Fibroblast of skin of left quadriceps (primary cell): ENCODE results near the gene ENAH.

ENCODE experiments used
- DNase-seq, 2 experiments: peaks; one replicate each; pipeline ENCODE4 v3.0.0-alpha.2; 2013; ENCODE audit warnings: low read depth in 2 of 2

Gene ENAH

DNA sequence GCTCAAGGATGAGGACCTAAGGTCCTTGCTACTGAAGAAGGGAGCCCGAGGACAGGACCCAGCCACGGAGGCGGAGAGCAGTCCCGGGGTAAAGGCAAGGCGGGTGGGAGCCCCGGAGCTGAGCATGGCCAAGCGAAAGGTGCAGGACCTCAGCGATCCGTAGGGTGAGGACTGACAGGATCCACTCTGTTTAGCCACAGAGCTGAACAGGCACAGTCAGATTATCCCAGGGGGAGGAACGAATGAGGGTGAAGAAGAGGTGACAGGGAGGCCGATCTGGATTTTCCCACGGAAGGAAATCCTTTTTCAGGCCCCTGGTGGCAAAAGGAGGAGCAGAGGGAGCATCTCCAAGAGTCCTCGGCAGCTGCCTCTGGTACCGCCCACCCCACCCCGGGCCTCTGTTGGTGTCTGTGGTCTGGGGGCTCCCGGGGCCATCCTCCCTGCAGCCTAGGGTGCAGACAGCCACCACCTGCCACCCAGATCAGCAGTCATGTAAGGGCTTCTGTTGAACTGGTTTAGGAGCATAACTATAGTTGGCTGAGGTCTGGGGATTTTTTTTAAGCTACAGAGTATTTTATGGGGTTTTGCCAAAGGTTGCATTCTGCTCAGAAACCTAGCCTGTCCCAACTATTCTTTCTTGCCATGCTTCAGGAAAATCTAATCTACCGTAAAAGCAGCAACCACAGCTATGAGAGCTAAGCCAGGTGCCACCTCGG lies 192.7 kb downstream of the ENAH start:
- no peak for DNase-seq

- DNase-seq: no peak
Observed at GRCh38 chr1:225458222-225458631, 194.7 kb downstream of the ENAH start.

- DNase-seq: no peak
Observed at GRCh38 chr1:225454733-225455132, 198.2 kb downstream of the ENAH start.

GRCh38 chr1:225453797-225454648 lies 198.9 kb downstream of the ENAH start:
- DNase-seq: no peak

GRCh38 chr1:225451840-225452515 lies 200.9 kb downstream of the ENAH start:
- no peak for DNase-seq

- DNase-seq: no peak
Observed at GRCh38 chr1:225451340-225451739, 201.6 kb downstream of the ENAH start.

DNA sequence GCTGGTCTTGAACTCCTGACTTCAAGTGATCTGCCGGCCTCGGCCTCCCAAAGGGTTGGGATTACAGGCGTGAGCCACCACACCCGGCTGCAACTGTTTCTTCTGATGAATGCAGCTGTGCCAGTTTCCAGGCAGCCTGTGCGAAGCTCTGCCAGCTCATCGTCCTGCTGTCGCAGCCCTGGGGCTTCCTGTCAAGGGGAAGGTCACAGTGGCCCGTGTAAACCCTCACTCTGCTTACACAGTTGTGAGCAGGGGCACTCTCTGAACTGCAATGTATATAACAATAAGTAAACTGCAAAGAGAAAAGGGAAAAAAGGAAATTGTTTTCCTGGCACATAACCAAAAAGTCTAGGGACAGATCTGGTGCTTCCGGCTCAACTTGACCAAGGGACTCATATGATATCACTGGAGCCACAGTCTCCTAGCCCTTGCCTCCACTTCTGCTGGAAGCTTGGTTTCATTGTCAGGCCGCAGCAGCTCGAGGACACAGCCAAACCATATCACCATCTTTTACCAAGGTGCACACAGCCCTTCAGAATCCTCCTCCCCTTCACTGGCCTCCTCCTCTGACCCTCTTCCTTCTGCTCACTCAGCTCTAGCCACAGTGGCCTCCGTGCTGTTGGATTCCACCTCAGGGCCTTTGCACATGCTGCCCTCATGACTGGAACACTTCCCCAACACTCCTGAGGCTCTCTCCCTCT lies 202.3 kb downstream of the ENAH start:
- DNase-seq: no peak

DNA sequence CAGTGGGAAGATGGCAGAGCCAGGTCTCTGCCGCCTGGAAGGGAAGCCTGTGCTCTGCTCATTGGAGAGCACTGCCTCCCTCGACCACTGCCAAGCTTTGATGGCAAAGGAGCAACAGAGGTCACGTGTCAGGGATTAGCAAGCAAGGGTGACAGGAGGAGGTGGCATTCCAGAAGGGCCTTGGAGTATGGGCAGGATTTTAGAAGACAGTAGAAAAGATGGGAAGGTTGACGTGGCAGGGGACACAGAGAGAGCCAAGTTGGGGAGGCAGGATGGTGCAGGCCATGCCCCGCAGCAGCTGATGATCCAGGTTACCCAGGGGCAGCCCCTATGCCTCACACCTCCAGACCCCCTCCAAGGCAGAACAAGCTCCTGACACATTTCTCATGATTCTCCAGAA lies 203.1 kb downstream of the ENAH start:
- no peak for DNase-seq

- no peak for DNase-seq
Observed at GRCh38 chr1:225449261-225449660, 203.7 kb downstream of the ENAH start.

GRCh38 chr1:225448146-225448805 lies 204.6 kb downstream of the ENAH start:
- no peak for DNase-seq

DNA sequence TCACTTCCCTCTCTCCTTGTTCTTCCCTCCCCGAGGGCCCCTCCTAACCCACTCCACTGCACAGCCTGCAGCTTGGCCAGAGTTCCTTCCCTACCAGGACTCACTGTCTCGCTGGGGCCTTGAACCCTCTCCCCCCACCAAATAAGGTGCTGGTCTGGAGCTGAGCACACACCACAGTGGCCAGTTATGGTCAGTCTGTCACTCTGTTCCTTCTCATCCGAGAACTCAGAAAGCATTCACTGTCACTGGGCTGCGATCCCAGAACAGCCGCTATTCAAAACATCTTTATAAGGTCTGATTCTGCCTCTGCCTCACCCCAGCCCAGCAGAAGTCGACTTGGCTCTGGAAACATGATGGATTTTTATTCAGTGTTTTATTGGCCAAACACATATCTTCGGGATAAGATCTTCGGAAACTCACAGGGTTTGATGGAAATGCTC lies 205.3 kb downstream of the ENAH start:
- DNase-seq: no peak

GRCh38 chr1:225446981-225447615 lies 205.8 kb downstream of the ENAH start:
- no peak for DNase-seq

- no peak for DNase-seq
Observed at GRCh38 chr1:225446595-225446960, 206.3 kb downstream of the ENAH start.

GRCh38 chr1:225445639-225446594 lies 207.0 kb downstream of the ENAH start:
- DNase-seq: no peak

- DNase-seq: no peak
Observed at GRCh38 chr1:225442123-225442505, 210.8 kb downstream of the ENAH start.

- no peak for DNase-seq
Observed at GRCh38 chr1:225441314-225442122, 211.4 kb downstream of the ENAH start.

- no peak for DNase-seq
Observed at GRCh38 chr1:225440380-225441221, 212.3 kb downstream of the ENAH start.
